MM.1S (cell line): ENCODE measurements around the gene TEX19.

ENCODE experiments used
- DNase-seq: peaks from one replicate; pipeline ENCODE4 v3.0.0-alpha.2; 2015
- H2AFZ ChIP-seq: fragments of 300-600 bp; sonication (generic); 2 replicates; pipeline ENCODE4 v1.6.0; 2016; ENCODE audit warnings: antibody characterized with exemption, low read length
- H3F3A ChIP-seq: fragments of 300-600 bp; sonication (generic); 2 replicates; pipeline ENCODE4 v1.6.1; 2016; ENCODE audit warnings: mild to moderate bottlenecking, antibody characterized with exemption, low read length, moderate library complexity, mixed read lengths; ENCODE audit not compliant: insufficient read depth
- H3K27ac ChIP-seq: fragments of 300-600 bp; sonication (generic); 2 replicates; pipeline ENCODE4 v1.5.1; 2016; ENCODE audit warnings: mild to moderate bottlenecking, low read length
- H3K27me3 ChIP-seq: fragments of 300-600 bp; sonication (generic); replicated peaks from 2 replicates; pipeline ENCODE4 v1.6.0; 2016; ENCODE audit warnings: low read length; ENCODE audit not compliant: insufficient read depth
- H3K36me3 ChIP-seq: fragments of 300-600 bp; sonication (generic); replicated peaks from 2 replicates; pipeline ENCODE4 v1.6.1; 2016; ENCODE audit warnings: mild to moderate bottlenecking, low read length, mixed read lengths; ENCODE audit not compliant: insufficient read depth
- H3K4me1 ChIP-seq: fragments of 300-600 bp; sonication (generic); 2 replicates; pipeline ENCODE4 v1.6.1; 2016; ENCODE audit warnings: low read length, mixed read lengths
- H3K4me2 ChIP-seq: fragments of 300-600 bp; sonication (generic); 2 replicates; pipeline ENCODE4 v1.6.0; 2016; ENCODE audit warnings: low read depth, low read length
- H3K4me3 ChIP-seq: fragments of 300-600 bp; sonication (generic); 2 replicates; pipeline ENCODE4 v1.5.1; 2016; ENCODE audit warnings: low read length, mixed read lengths
- H3K79me2 ChIP-seq: fragments of 300-600 bp; sonication (generic); 2 replicates; pipeline ENCODE4 v1.6.1; 2016; ENCODE audit warnings: mixed run types, low read length, mixed read lengths
- H3K9ac ChIP-seq: fragments of 300-600 bp; sonication (generic); 2 replicates; pipeline ENCODE4 v1.6.1; 2016; ENCODE audit warnings: low read length, mixed read lengths
- H3K9me2 ChIP-seq: fragments of 300-600 bp; sonication (generic); replicated peaks from 2 replicates; pipeline ENCODE4 v1.6.1; 2016; ENCODE audit warnings: mild to moderate bottlenecking, low read length, mixed read lengths; ENCODE audit not compliant: insufficient read depth
- H3K9me3 ChIP-seq: fragments of 300-600 bp; sonication (generic); replicated peaks from 2 replicates; pipeline ENCODE4 v1.6.1; 2016; ENCODE audit warnings: mild to moderate bottlenecking, low read length, mixed read lengths; ENCODE audit not compliant: insufficient read depth
- H4K20me1 ChIP-seq: fragments of 300-600 bp; sonication (generic); 2 replicates; pipeline ENCODE4 v1.6.1; 2016; ENCODE audit warnings: mild to moderate bottlenecking, low read length, moderate library complexity, mixed read lengths; ENCODE audit not compliant: insufficient read depth
- EZH2 ChIP-seq: fragments of 300-600 bp; sonication (generic); optimal IDR thresholded peaks from 2 replicates; pipeline ENCODE3; 2017; ENCODE audit warnings: low read depth, mild to moderate bottlenecking, antibody characterized with exemption, low read length, mixed read lengths
- EZH2phosphoT487 ChIP-seq: fragments of 300-600 bp; sonication (generic); IDR thresholded peaks from 2 replicates; pipeline ENCODE4 v1.6.1; 2018; ENCODE audit warnings: antibody characterized with exemption, low read length
- TF ChIP-seq, protein P1 (sequence below): fragments of 300-600 bp; sonication (generic); IDR thresholded peaks from 2 replicates; pipeline ENCODE4 v1.5.1; 2016; ENCODE audit warnings: antibody characterized with exemption, low read length, mixed read lengths

Gene TEX19

DNA sequence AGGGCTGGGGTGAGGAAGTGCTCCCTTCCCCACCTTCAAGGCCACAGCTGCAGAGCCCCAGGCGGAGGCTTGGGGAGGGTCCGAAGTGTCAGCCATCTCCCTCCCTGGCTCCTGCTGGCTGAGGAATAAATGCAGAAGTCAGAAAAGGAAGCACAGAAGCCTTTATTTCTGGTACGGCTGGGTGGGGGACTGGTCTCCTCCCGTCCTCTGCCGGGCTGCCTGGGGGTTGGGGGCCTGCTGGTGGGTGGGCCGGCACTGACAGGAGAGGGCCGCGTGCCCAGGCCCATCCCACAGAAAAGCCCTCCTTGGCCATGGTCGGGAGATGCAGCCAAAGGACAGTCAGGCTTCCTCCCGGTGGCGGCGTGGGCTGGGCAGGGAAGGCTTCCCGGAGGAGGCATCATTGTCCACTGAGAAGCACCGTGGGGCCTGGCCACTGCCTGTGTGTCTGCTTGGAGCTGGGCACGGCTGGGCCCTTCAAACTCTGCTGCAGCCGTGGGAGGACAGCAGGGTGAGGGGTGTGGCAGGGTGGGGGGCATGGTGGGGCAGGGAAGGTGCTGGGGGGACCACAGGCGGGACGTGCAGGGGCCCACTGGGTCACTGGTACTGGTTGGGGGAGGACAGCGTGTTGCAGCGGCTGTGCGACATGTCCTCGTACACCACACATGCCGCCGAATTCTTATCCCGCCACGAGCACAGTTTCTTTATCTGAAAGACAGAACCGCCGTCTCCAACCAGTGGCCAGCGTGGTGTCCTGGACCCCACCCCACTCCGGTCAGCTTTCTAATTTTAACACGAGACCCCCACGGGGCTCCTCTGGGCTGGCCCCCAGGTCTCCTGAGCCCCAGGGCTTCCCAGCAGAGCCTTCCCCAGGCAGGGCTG, 44.1 kb upstream of the TEX19 start:
- Histone ChIP-seq H3F3A (peaks cover 2% of the 10 kb centered on the region; the same call in 1 of the 2 replicates), H3K9ac (no peak overlapping the region), H3K27ac (no peak overlapping the region), H3K9me2 (no peaks in the 10 kb centered on the region), H3K36me3 (no peaks in the 10 kb centered on the region), H3K4me1 (peaks cover 8% of the 10 kb centered on the region), H3K27me3 (peaks cover 39% of the 10 kb centered on the region), H3K4me3 (no peak overlapping the region), H2AFZ (no peak overlapping the region), H3K79me2 (no peaks in the 10 kb centered on the region), H4K20me1 (no peaks in the 10 kb centered on the region), H3K4me2 (no peak overlapping the region; the same call in 1 of the 2 replicates), H3K9me3 (no peaks in the 10 kb centered on the region)
- DNase-seq: no peak
- TF ChIP-seq EZH2 (no peak), EZH2phosphoT487 (no peak)
- TF ChIP-seq, protein P1, sequence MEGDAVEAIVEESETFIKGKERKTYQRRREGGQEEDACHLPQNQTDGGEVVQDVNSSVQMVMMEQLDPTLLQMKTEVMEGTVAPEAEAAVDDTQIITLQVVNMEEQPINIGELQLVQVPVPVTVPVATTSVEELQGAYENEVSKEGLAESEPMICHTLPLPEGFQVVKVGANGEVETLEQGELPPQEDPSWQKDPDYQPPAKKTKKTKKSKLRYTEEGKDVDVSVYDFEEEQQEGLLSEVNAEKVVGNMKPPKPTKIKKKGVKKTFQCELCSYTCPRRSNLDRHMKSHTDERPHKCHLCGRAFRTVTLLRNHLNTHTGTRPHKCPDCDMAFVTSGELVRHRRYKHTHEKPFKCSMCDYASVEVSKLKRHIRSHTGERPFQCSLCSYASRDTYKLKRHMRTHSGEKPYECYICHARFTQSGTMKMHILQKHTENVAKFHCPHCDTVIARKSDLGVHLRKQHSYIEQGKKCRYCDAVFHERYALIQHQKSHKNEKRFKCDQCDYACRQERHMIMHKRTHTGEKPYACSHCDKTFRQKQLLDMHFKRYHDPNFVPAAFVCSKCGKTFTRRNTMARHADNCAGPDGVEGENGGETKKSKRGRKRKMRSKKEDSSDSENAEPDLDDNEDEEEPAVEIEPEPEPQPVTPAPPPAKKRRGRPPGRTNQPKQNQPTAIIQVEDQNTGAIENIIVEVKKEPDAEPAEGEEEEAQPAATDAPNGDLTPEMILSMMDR: no peak

DNA sequence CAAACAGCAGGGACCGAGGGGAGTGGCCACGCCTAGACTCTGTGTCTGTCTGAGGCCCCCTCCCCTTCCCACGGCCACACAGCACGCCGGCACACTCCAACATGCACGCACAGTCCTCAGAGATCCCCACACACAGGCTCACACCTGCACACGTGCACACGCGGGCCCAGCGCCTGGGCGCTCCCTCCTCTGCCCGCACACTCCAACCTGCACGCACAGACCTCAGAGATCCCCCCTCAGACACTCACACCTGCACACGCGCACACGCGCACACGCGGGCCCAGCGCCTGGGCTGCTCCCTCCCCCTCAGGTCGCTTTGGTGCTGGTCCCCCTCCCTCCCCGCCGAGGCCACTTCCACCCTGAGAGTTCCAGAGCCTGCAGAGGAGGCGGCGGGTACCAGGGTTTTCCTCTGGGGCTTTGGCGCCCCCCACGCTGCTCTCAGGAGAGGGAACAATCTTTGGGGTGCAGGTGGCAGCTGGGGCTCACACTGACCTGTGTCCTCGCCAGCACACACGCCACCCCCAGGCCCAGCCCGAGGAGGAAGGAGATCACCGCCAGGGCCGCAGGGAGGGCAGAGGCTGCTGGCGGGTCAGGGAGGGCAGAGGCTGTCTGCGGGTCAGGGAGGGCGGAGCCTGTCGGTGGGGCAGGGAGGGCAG, 43.2 kb upstream of the TEX19 start:
- Histone ChIP-seq H3K9me2 (no peaks in the 10 kb centered on the region), H3K36me3 (no peaks in the 10 kb centered on the region), H3K4me1 (peaks cover 8% of the 10 kb centered on the region), H3K4me3 (peak overlapping the region; percentile 26), H4K20me1 (no peaks in the 10 kb centered on the region), H2AFZ (peak overlapping the region; percentile 63), H3F3A (peaks cover 2% of the 10 kb centered on the region; the same call in 1 of the 2 replicates), H3K4me2 (peak overlapping the region; percentile 73), H3K9ac (no peak overlapping the region; the same call in 1 of the 2 replicates), H3K79me2 (no peaks in the 10 kb centered on the region), H3K27me3 (peaks cover 30% of the 10 kb centered on the region), H3K27ac (no peak overlapping the region), H3K9me3 (no peaks in the 10 kb centered on the region)
- TF ChIP-seq, protein P1: no peak
- TF ChIP-seq EZH2: no peak
- TF ChIP-seq EZH2phosphoT487: no peak
- no peak for DNase-seq

GRCh38 chr17:82316651-82317393, 42.2 kb upstream of the TEX19 start:
- Histone ChIP-seq H3K4me1 (peaks cover 8% of the 10 kb centered on the region), H3K36me3 (no peaks in the 10 kb centered on the region), H3K4me3 (no peak overlapping the region), H3K27ac (no peak overlapping the region), H3K4me2 (no peak overlapping the region), H2AFZ (no peak overlapping the region), H3K9me3 (no peaks in the 10 kb centered on the region), H3K27me3 (peaks cover 23% of the 10 kb centered on the region), H4K20me1 (no peaks in the 10 kb centered on the region), H3K79me2 (no peaks in the 10 kb centered on the region), H3F3A (peaks cover 2% of the 10 kb centered on the region; the same call in 1 of the 2 replicates), H3K9me2 (no peaks in the 10 kb centered on the region), H3K9ac (no peak overlapping the region)
- TF ChIP-seq, protein P1: no peak
- TF ChIP-seq EZH2: no peak
- no peak for TF ChIP-seq EZH2phosphoT487
- DNase-seq: no peak
